H9 (cell line): ENCODE results near the gene MTA2. TPM values are rescaled to one million over a fixed set of nuclear protein-coding genes. Genes with fewer than 3 reads are reported as not detected.

Source experiments
- DNase-seq: peaks from one replicate; pipeline ENCODE4 v3.0.0-alpha.2; 2017
- H2AFZ ChIP-seq: one replicate; pipeline ENCODE4 v1.6.1; 2013; ENCODE audit warnings: mild to moderate bottlenecking, low read length, control low read depth, moderate library complexity
- H2AK5ac ChIP-seq: 2 replicates; pipeline ENCODE4 v1.6.1; 2013; ENCODE audit warnings: low read length, control low read depth, mixed read lengths; ENCODE audit not compliant: insufficient read length
- H2BK120ac ChIP-seq: one replicate; pipeline ENCODE4 v1.6.1; 2013; ENCODE audit warnings: low read depth, mild to moderate bottlenecking, low read length, control low read depth, inconsistent platforms; ENCODE audit not compliant: poor library complexity, severe bottlenecking
- H2BK12ac ChIP-seq: 2 replicates; pipeline ENCODE4 v1.6.1; 2013; ENCODE audit warnings: low read length, control low read depth, mixed read lengths, low read depth; ENCODE audit not compliant: insufficient read length
- H2BK15ac ChIP-seq: 2 replicates; pipeline ENCODE4 v1.6.1; 2013; ENCODE audit warnings: low read depth, low read length, control low read depth
- H2BK20ac ChIP-seq: one replicate; pipeline ENCODE4 v1.6.1; 2013; ENCODE audit warnings: low read depth, mild to moderate bottlenecking, low read length, control low read depth, inconsistent platforms; ENCODE audit not compliant: poor library complexity, severe bottlenecking
- H2BK5ac ChIP-seq: 2 replicates; pipeline ENCODE4 v1.6.1; 2013; ENCODE audit warnings: low read length, control low read depth, mixed read lengths; ENCODE audit not compliant: insufficient read length
- H3K14ac ChIP-seq: 2 replicates; pipeline ENCODE4 v1.6.1; 2013; ENCODE audit warnings: low read length, control low read depth; ENCODE audit not compliant: insufficient read depth
- H3K18ac ChIP-seq: 2 replicates; pipeline ENCODE4 v1.6.1; 2013; ENCODE audit warnings: low read depth, mild to moderate bottlenecking, mixed read lengths, low read length, control low read depth; ENCODE audit not compliant: insufficient read length
- H3K23ac ChIP-seq: 2 replicates; pipeline ENCODE4 v1.6.1; 2013; ENCODE audit warnings: low read length, control low read depth, mixed read lengths, low read depth; ENCODE audit not compliant: insufficient read length
- H3K23me2 ChIP-seq: 2 replicates; pipeline ENCODE4 v1.6.1; 2013; ENCODE audit warnings: low read depth, mild to moderate bottlenecking, mixed read lengths, low read length, control low read depth; ENCODE audit not compliant: insufficient read length, poor library complexity, severe bottlenecking
- H3K27ac ChIP-seq: 2 replicates; pipeline ENCODE4 v1.5.1; 2013; ENCODE audit warnings: low read length, control low read depth, mixed read lengths, low read depth; ENCODE audit not compliant: insufficient read length
- H3K27me3 ChIP-seq: 2 replicates; pipeline ENCODE4 v1.6.1; 2013; ENCODE audit warnings: low read length, control low read depth, inconsistent platforms; ENCODE audit not compliant: insufficient read depth
- H3K4ac ChIP-seq: 2 replicates; pipeline ENCODE4 v1.6.1; 2013; ENCODE audit warnings: low read depth, mild to moderate bottlenecking, control low read depth, inconsistent platforms, low read length, moderate library complexity
- H3K4me1 ChIP-seq: 2 replicates; pipeline ENCODE4 v1.6.1; 2013; ENCODE audit warnings: low read length, control low read depth, inconsistent platforms; ENCODE audit not compliant: insufficient read depth
- H3K4me2 ChIP-seq: 2 replicates; pipeline ENCODE4 v1.6.1; 2013; ENCODE audit warnings: low read length, control low read depth, mixed read lengths; ENCODE audit not compliant: insufficient read length, insufficient read depth
- H3K56ac ChIP-seq: 2 replicates; pipeline ENCODE4 v1.6.1; 2013; ENCODE audit warnings: low read depth, mild to moderate bottlenecking, mixed read lengths, low read length, control low read depth; ENCODE audit not compliant: insufficient read length
- H3K79me1 ChIP-seq: 2 replicates; pipeline ENCODE4 v1.6.1; 2013; ENCODE audit warnings: low read depth, mild to moderate bottlenecking, moderate library complexity, low read length, control low read depth, inconsistent platforms; ENCODE audit not compliant: insufficient read depth, poor library complexity, severe bottlenecking
- H3K79me2 ChIP-seq: 2 replicates; pipeline ENCODE4 v1.6.1; 2013; ENCODE audit warnings: low read length, control low read depth, inconsistent platforms; ENCODE audit not compliant: insufficient read depth
- H3K9ac ChIP-seq: 2 replicates; pipeline ENCODE4 v1.6.1; 2013; ENCODE audit warnings: low read length, control low read depth, mixed read lengths; ENCODE audit not compliant: insufficient read length; ENCODE audit errors: extremely low read depth
- H3K9me3 ChIP-seq: one replicate; pipeline ENCODE4 v1.6.1; 2013; ENCODE audit warnings: low read depth, low read length, inconsistent platforms; ENCODE audit not compliant: control insufficient read depth
- H3T11ph ChIP-seq: one replicate; pipeline ENCODE4 v1.6.1; 2013; ENCODE audit warnings: mild to moderate bottlenecking, low read length, control low read depth, inconsistent platforms
- H4K20me1 ChIP-seq: one replicate; pipeline ENCODE4 v1.6.1; 2013; ENCODE audit not compliant: control insufficient read depth, insufficient read length, insufficient read depth
- H4K5ac ChIP-seq: 2 replicates; pipeline ENCODE4 v1.6.1; 2013; ENCODE audit warnings: low read depth, mild to moderate bottlenecking, mixed read lengths, low read length, control low read depth; ENCODE audit not compliant: insufficient read length
- H4K8ac ChIP-seq: replicated peaks from 2 replicates; pipeline ENCODE4 v1.6.1; 2013; ENCODE audit warnings: low read length, control low read depth, mixed read lengths, low read depth; ENCODE audit not compliant: insufficient read length
- H4K91ac ChIP-seq: 2 replicates; pipeline ENCODE4 v1.6.1; 2013; ENCODE audit warnings: low read depth, mild to moderate bottlenecking, moderate library complexity, mixed read lengths, low read length, control low read depth; ENCODE audit not compliant: insufficient read length
- H3K27ac Mint-ChIP-seq, 3 experiments: 2 replicates in 2 of 3; 3 replicates in 1 of 3; pipeline ENCODE4 v1.8.0; 2020 to 2021; ENCODE audit warnings: mixed read lengths in 3 of 3, mild to moderate bottlenecking in 1 of 3, moderate library complexity in 1 of 3
- H3K27me3 Mint-ChIP-seq: 2 replicates; pipeline ENCODE4 v1.8.0; 2021; ENCODE audit warnings: low read depth, mild to moderate bottlenecking, moderate library complexity, mixed read lengths
- H3K36me3 Mint-ChIP-seq, 3 experiments: 2 replicates in 2 of 3; 3 replicates in 1 of 3; pipeline ENCODE4 v1.8.0; 2020 to 2021; ENCODE audit warnings: low read depth in 3 of 3, mixed read lengths in 3 of 3; ENCODE audit not compliant: insufficient read depth in 1 of 3
- H3K4me1 Mint-ChIP-seq, 2 experiments: 2 replicates each; pipeline ENCODE4 v1.8.0; 2020; ENCODE audit warnings: mixed read lengths in 2 of 2
- H3K4me3 Mint-ChIP-seq, 2 experiments: 2 replicates in 1 of 2; 3 replicates in 1 of 2; pipeline ENCODE4 v1.8.0; 2020 to 2021; ENCODE audit warnings: mild to moderate bottlenecking in 2 of 2, mixed read lengths in 2 of 2, moderate library complexity in 1 of 2
- H3K9me3 Mint-ChIP-seq, 2 experiments: 2 replicates in 1 of 2; 3 replicates in 1 of 2; pipeline ENCODE4 v1.8.0; 2020; ENCODE audit warnings: mild to moderate bottlenecking in 2 of 2, mixed read lengths in 2 of 2, moderate library complexity in 1 of 2
- CTCF ChIP-seq: fragments of 200-600 bp; sonication (generic); conservative IDR thresholded peaks from 3 replicates; pipeline ENCODE4 v1.8.0; 2021; ENCODE audit warnings: antibody characterized with exemption, mild to moderate bottlenecking
- WGBS: extraction: QIAGEN DNeasy Blood & Tissue Kit; methylation state at CpG from one replicate; pipeline ENCODE4 v1.1.7; 2013; ENCODE audit warnings: missing lambda C conversion rate, low lambda C conversion rate, mixed read lengths; ENCODE audit not compliant: insufficient read length; ENCODE audit errors: extremely low coverage; 5-methylcytosine and 5-hydroxymethylcytosine counted together
- total RNA-seq: library from RNA; stranded (reverse); gene quantifications from 2 replicates; pipeline ENCODE4 v1.2.1, GENCODE V29; 2021

The MTA2 gene
- total RNA-seq, 1 experiment from 2014 or later: 143 TPM

- Mint-ChIP-seq H3K36me3 (peaks cover 30 to 60% (median 45%) of the 10 kb centered on the region in 3 experiments), H3K9me3 (no peaks in the 10 kb centered on the region; a peak in 1 of 5 replicates), H3K4me3 (peak overlapping the region; percentile 2 to 51; a peak in 2 of 5 replicates), H3K27ac (peak overlapping the region; percentile 93 to 98 (median 96)), H3K4me1 (peaks cover 73 to 80% of the 10 kb centered on the region in 2 experiments), H3K27me3 (peaks cover 3% of the 10 kb centered on the region)
- Histone ChIP-seq H2AK5ac (no peak overlapping the region), H3K9me3 (no peaks in the 10 kb centered on the region), H3K4ac (no peak overlapping the region), H2BK15ac (no peak overlapping the region), H3K56ac (no peak overlapping the region), H4K5ac (no peak overlapping the region), H2BK12ac (peak overlapping the region; percentile 42), H4K91ac (no peak overlapping the region), H3K79me2 (no peaks in the 10 kb centered on the region), H3K23me2 (no peaks in the 10 kb centered on the region), H2BK5ac (no peak overlapping the region), H3K27me3 (no peaks in the 10 kb centered on the region), H3K23ac (no peak overlapping the region), H2BK120ac (no peak overlapping the region), H3K27ac (peak overlapping the region; percentile 4), H3K4me2 (no peak overlapping the region), H3T11ph (no peak overlapping the region), H2AFZ (no peak overlapping the region), H3K14ac (0 out of 2 replicates have a peak overlapping the region, but pooled peaks have one; percentile 27), H4K8ac (no peak overlapping the region), H3K79me1 (no peaks in the 10 kb centered on the region), H4K20me1 (peaks cover 2% of the 10 kb centered on the region), H3K18ac (peak overlapping the region; percentile 43), H3K9ac (no peak overlapping the region), H3K4me1 (peaks cover 24% of the 10 kb centered on the region; the same call in 1 of the 2 replicates), H2BK20ac (no peak overlapping the region)
- no CpG with 5 or more reads among the region's 14 CpGs for WGBS
- TF ChIP-seq CTCF: no peak
- peak; percentile 90 for DNase-seq
Observed at GRCh38 chr11:62556108-62556874, 45.4 kb downstream of the MTA2 start.
